ENCODE data around the gene ZNF28.
"Not testable (repeated sequence)": the region's sequence is repeated elsewhere in the genome, so short reads cannot be mapped to it uniquely, and the experiment has no call there.

Gene ZNF28

DNA sequence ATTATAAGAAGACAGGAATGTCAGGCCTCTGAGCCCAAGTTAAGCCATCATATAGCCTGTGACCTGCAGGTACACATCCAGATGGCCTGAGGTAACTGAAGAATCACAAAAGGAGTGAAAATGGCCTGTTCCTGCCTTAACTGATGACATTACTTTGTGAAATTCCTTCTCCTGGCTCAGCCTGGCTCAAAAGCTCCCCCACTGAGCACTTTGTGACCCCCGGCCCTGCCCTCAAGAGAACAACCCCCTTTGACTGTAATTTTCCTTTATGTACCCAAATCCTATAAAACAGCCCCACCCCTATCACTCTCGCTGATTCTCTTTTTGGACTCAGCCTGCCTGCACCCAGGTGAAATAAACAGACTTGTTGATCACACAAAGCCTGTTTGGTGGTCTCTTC is 65.0 kb downstream of the ZNF28 start:
- DNase-seq: not testable (repeated sequence)

DNA sequence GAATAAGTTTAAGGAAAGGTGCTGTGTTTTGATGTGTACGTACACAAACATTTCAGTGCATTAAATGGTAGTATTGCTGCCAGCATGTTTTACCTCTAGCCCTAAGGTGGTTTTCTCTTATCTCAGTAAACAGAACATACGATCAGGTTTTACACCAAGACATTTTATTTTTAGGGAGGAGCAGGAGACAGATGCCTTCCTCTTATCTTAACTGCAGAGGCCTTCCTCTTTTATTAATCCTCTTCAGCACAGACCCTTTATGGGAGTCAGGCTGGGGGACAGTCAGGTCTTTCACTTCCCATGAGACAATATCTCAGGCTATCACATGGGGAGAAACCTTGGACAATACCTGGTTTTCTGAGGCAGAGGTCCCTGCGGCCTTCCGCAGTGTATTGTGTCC is 71.7 kb downstream of the ZNF28 start:
- no peak for DNase-seq

DNA sequence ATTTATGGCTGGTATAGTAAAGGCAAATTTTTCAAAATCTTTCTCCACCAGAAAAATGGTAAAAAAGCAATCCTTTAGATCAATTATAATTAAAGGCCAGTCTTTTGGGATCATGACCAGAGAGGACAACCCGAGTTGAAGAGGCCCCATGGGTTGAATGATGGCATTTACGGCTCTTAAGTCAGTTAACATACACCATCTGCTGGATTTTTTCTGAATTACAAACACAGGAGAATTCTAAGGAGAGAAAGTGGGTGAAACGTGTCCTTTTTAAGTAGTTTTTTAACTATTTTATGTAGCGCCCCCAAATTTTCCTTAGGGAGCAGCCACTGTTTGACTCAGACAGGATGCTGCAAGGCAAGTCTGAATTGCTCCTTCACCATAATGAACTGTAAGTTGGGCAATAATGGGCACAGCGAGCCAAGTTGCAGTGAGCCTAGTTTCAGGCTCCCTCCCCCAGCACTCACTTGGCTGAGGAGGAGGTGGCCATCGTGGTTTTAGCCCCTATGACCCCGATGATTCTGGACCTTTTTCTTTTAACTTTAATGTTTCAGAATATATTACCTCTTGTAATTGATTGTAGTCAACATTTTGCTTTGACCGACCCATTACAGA is 73.0 kb downstream of the ZNF28 start:
- peak; percentile 37 for DNase-seq

All from inflammatory macrophage treated with lipopolysaccharide for 4 hours (primary cell).